SKM-1 treated with dmso at 0.1 percent for 144 hours (cell line): ENCODE data around the gene STRN3.

Source experiments
- DNase-seq: peaks from one replicate; lab custom pipeline; 2025; ENCODE audit not compliant: unreplicated experiment; lab: John Stamatoyannopoulos, UW

Gene STRN3

DNA sequence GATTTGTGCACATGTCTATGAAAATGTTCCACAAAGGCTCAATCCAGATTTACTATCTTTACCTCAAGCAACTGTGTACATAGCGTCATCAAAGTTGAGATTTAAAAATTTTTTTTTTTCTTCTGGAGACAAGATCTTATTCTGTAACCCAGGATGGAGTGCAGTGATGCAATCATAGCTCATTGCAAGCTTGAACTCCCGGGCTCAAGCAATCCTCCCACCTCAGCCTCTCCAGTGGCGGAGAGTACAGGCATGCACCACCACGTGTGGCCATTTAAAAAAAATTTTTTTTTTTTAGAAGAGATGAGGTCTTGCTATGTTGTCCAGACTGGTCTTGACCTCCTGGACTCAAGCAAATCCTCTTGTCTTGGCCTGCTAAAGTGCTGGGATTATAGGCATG lies 149.5 kb downstream of the STRN3 start:
- no peak for DNase-seq

DNA sequence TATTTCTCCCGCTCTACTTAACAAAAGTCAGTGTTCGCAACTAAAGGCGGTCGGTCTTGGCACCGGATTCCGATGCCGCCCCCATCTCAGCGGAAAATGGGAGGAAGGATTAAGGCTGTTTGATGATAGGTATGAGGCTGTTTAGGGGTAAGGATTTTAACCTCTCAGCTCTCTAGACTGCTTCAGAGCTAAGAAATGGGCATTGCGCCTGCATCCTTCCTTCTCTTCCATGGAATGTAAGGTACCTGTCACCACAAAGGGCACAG lies 150.5 kb downstream of the STRN3 start:
- DNase-seq: no peak

DNA sequence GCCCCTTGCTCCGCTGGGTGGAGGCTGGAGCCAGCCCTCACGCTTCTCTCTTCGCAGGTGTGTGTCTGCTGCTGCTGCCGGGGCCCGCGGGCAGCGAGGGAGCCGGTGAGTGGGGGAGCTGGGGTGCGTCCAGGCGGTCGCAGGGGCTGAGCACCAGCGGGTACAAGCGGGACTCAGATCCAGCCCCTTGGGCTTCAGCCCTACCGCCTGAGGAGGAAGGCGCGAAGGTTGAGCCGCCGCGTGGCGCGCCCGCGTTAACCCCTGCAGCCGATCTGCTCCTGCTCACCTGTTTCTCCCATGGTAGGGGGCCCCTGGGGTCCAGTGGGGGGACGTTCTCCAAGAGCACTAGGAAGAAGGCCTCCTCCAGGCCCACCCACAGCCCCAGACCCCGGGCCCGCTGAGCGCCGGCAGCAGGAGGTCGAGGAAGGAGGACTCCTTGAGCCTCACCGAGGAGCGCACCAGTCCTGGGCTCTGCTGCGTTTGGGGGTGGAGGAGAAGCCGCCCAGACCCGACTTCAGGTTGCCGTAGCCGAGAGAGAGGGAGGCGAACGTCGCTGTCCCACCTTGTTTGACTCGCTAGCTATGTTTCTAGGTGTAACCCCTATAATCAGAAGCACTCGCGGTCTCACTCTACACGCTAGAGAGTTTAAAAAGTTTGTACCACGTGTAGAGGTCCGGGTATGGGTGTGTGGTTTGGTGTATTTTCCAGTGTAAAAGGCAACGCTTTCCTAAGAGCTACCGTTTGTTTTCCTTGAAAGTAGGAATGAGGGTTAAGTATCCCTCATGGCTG lies 151.0 kb downstream of the STRN3 start:
- DNase-seq: no peak

DNA sequence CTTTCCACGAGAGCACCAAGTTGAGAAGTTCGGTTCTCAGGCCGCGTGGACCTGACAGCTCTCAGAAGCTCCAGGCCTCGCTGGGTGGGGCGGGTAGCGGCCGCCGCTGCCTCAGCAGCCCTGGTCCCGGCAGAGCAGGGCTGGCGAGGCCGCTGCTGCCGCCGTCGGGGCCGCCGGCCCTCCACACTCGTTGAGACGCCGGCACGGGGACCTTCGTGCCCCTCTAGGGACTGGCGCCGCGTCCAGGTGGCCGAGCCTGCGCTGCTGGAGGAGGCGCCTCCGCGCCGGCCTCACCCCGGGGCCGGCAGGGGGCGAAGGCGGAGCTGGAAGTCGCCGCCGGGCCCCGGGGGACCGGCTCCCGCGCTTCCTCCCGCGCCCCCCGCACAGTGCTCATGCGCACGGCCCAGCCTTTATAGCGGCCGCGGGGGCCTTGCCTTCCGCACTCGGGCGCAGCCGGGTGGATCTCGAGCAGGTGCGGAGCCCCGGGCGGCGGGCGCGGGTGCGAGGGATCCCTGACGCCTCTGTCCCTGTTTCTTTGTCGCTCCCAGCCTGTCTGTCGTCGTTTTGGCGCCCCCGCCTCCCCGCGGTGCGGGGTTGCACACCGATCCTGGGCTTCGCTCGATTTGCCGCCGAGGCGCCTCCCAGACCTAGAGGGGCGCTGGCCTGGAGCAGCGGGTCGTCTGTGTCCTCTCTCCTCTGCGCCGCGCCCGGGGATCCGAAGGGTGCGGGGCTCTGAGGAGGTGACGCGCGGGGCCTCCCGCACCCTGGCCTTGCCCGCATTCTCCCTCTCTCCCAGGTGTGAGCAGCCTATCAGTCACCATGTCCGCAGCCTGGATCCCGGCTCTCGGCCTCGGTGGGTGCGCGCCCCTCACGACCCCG lies 151.8 kb downstream of the STRN3 start, which contains the start of gene COCH:
COCH (plus strand) TSS at position 440 of the 879 bp plus-strand sequence; CDS start at position 820, 380 bp downstream.
- peak; percentile 10 for DNase-seq

DNA sequence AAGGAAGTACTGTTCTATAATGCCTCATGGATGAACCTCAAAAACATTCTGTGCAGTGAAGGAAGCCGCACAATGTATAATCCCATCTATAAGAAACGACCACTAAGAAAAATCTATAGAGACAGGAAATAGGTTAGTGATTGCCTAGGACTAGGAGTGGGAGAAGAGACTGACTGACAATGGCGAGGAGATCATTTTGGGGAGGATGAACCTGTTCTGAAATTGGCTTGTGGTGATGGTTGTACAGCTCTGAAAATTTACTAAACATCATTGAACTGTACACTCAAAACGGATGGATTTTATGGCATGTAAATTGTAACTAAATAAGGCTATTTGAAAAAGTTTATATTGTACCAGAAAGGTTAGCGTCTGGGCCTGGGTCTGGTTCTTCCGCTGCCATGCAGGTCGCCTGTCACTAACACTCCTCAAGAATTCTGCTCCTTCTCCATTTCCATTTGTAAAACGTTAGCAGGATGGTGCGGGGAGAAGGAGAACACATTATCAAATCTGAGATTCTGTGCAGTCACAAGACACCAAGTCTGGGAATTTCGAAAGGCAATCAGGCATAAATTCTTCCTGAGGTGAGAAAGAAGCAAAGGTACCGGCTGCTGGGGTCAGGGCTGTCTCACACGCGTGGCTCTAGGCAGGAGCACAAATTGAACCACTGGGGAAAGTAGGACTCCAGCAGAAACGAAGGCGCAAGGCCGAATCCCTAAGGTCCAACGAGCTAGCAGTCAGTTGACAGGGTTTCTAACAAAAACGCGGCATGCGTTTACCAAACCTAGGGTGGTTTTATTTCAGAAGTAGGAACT lies 152.7 kb downstream of the STRN3 start:
- DNase-seq: no peak

DNA sequence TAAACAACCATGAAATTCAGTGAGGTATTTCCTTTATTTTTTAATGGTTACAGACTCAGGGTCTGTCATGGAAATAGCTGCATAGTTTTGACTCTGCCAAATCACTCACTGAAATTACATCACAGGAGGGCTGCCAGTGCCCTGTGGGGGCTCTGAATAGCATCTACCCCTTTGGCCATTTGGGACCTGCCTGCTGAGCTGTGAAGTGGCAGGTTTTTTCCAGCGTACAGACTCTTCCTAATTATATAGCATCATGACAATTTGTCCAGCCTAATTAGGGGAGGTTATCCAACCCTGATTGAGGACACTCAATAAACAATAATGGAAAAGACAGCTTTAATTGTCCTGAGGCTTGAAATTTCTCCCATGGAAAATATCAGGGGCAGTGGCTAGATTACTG lies 153.6 kb downstream of the STRN3 start:
- DNase-seq: no peak

DNA sequence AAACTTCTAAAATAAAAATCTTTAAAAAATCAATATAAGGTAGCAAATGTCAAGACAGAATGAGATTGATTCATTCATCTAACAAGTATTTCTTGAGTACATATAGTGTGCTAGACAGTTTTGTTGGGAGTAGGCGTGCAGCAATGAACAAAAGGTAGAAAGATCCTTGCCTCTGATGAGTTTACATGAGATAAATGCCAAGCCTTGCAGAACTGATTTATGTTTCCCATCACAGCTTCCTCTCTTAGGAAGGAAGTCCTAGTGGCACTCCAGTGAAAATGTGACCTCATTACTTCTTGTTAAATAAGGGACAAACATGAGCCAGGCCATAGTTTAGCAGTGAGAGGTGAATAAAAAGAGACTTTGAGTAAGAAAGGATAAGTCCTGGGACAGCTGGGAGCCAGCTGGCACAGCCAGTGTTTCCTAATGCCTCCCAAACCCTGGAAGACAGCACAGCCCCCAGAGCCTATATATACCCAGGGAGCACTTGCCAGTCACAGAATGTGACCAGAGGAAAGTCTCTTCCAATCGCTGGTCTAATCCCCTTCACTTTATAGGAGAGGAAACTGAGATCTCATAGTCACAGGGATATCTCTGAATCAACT lies 156.5 kb downstream of the STRN3 start:
- DNase-seq: no peak

DNA sequence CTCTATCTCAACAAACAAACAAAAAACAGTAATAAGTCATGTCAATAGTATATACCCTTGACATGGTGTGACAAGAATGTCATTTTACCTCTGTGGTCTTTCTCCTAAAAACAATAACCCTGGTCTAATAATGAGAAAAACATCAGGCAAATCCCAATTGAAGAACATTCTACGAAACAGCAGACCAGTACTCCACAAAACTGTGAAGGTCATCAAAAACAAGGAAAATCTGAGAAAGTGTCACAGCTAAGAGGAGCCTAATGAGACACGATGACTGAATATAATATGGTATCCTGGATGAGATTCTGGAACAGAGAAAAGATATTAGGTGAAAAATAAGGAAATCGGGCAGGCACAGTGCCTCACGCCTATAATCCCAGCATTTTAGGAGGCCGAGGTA lies 157.4 kb downstream of the STRN3 start:
- DNase-seq: no peak

DNA sequence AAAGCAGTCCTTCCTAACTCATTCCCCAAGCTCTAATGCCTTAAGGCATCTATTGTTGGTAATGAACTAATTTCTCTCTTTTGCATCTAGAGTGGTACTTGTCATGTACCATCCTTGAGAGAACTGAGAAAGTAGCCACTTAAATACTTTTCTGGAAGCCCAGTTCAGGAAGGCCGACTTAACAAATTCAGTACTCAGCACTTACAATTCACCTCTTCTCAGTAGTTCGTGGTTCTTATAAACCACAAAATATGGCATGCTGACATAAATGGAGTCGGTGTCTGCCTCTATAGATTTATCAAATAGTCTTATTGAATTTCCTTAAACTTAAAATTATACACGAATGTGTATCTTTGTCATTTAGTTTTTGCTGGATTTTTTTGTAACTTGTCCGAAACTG lies 161.2 kb downstream of the STRN3 start:
- no peak for DNase-seq

DNA sequence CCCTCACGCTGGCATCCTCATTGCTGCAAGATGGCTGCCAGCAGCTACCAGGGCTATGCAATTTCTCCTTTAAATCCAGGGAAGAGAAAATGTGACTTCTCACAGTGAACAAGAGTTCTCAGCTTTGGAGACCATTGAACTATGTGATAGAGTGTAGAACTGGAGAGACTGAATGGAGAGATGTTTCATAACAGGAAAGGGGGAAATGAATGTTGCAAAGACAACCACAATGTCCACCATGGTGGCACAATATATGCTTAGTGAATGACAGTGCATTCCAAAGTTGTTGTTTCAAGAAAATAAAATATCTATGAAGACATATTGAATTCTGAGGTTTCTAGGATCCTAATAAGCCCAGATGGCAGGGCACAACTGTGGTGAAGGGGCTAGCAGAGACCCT lies 165.0 kb downstream of the STRN3 start:
- peak; percentile 55 for DNase-seq

DNA sequence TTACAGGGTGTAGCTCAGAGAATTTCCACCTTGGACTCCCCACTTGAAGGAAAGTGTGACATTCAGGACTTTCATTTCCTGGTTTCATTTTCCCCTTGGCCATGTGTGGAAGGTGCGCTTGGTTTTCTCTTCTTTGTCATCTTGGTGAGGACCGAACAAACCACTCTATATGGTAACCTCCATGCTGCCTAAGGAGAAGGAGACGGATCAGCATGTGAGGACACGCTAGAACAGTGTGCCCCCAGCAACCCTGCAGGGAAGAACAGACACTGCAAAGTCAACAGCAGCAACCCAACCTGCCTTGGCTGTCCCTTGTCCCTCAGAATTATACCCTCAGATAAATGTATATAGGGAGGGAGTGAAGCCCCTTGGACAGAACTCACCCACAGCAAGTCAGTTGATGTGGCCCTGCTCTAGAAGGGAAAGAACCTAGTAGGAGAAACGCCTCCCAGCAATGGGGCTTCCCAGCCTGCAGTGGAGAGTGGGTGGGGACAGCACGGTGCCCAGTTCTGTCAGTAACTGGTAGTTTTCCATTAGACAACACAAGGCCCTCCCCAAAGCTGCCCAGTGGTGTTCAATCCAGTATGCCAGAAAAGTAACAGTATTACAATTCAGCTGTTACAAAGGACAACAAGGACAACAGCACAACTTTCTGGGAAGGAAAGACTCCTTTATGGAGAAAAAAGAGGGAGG lies 170.7 kb downstream of the STRN3 start:
- no peak for DNase-seq

DNA sequence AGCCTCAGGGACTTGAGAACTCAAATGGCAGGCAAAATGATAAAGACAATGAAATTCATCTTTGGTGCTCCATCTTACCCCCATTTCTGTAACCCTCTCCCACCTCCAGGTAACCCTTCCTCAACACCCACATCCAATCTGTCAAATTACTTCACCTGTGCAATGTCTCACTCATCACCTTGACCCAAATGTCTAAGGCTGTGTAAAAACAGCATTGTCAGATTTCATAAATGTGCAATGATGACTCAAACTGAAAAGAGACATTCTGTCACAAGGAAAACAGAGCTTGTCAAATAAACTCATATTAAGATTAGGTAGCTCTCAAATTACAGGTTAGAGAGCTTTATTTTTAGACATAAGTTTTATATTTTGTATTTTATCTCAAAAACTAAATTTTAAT lies 171.7 kb downstream of the STRN3 start:
- DNase-seq: no peak

DNA sequence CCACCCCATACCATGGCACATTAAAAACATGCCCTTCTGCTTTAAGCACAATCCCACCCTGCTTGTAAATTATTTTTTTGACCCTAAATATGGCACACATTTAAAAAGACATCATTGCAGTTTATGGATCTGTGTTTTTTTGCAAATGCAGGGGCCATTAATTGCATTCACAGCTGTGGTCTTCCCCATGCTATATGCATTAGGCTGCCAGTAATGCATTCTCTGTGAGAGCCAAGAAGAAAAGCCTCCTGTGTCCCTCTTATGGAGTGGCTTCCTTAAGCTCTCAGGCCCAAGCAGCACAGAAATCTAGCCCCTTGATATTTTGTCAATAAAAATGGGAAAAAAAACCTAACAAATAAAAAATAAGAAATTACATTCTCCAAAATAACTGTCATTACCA lies 172.2 kb downstream of the STRN3 start:
- no peak for DNase-seq

DNA sequence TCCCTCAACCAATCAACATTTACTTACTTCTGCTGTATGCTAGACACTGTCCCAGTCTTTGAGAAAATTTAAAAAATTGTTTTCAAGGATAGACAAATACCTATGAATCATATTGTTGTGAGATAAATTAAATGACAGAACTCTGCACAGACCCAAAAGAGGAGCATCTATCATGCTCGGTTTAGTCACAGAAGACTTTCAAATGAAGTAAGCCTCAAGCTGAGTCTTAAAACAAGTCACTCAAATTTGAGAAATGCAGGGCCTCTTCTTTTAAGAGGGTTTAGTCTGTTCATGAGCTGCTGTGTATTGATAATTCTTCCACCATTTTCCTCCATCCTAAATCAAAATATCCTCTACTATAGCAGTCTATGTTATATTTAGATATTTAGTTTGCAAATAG lies 176.2 kb downstream of the STRN3 start:
- DNase-seq: no peak

DNA sequence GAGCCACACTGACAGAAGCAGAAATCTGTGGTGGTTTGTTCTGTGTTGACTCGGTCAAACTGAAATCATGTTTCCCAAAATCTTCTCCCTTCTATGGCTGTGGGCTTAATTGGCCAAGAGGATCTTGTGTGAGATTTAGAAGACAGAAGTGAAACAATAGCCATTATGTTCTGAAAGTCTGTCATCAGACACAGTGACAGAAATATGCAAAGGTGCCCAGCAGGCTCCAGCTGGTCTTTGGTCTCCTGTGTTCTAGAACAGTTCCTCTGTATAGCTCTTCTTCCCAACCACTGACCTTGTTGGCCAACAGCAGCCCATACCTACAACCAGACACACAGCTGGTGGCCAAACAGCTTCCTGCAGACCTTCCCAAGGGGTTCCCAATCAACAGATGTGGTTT lies 176.8 kb downstream of the STRN3 start:
- no peak for DNase-seq

DNA sequence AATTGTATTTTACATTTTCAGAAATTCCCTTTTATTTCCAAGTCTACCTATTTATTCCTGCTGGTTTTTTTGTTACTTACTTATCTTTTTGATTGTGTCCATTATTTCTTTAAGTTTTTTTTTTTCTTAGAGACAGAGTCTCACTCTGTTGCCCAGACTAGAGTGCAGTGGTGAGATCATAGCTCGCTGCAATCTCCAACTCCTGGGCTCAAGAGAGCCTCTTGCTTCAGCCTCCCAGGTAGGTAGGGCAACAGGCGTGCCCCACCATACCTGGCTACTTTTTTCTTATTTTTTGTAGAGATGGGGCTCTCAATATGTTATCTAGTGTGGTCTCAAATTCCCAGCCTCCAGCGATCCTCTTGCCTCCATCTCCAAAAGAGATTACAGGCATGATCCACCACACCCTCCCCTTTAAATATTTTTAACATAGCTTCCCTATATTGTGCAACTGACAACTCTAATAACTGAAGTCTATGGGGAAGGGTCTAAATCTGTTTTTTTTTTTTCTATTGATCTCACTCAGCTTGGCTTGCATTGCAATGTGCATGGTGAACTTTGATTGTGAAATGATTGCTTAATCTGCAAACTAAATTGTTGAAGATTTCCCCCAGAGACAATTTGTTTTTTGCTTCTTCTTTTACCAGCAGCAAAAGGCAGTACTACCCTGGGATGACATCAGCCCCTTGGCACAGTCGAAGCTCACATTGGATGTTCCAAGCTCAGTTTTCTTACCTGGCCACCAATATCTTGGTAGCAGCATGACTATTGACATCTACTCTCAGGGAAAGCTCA lies 177.5 kb downstream of the STRN3 start:
- DNase-seq: peak; percentile 33
